HEK293 (cell line): Measurements from ENCODE around the gene TMEM150C.

Source experiments
- GLI4 ChIP-seq: fragments of 450-650 bp; formaldehyde crosslinking; IDR thresholded peaks from 2 replicates; pipeline ENCODE4 v1.5.1; 2016; ENCODE audit warnings: missing biosample characterization, missing genetic modification characterization
- HOXD13 ChIP-seq: sonication (generic); formaldehyde crosslinking; IDR thresholded peaks from 2 replicates; pipeline ENCODE4 v1.8.0; 2022; ENCODE audit warnings: missing genetic modification reagents, borderline replicate concordance
- IKZF3 ChIP-seq: fragments of 450-650 bp; IDR thresholded peaks from 2 replicates; pipeline ENCODE4 v1.5.0; 2018; ENCODE audit warnings: missing biosample characterization, mild to moderate bottlenecking, missing genetic modification characterization, moderate library complexity
- KLF1 ChIP-seq: fragments of 450-650 bp; formaldehyde crosslinking; IDR thresholded peaks from 2 replicates; pipeline ENCODE4 v1.5.1; 2016; ENCODE audit warnings: missing biosample characterization, missing genetic modification characterization
- KLF9 ChIP-seq: fragments of 450-650 bp; formaldehyde crosslinking; IDR thresholded peaks from 2 replicates; pipeline ENCODE4 v1.5.1; 2016; ENCODE audit warnings: missing biosample characterization, missing genetic modification characterization, low read depth
- PRDM1 ChIP-seq: fragments of 450-650 bp; formaldehyde crosslinking; IDR thresholded peaks from 2 replicates; pipeline ENCODE4; 2016; ENCODE audit warnings: missing biosample characterization, missing genetic modification characterization
- SCRT1 ChIP-seq: fragments of 450-650 bp; formaldehyde crosslinking; IDR thresholded peaks from 2 replicates; pipeline ENCODE4 v1.5.1; 2016; ENCODE audit warnings: missing biosample characterization, missing genetic modification characterization, borderline replicate concordance
- SP7 ChIP-seq: fragments of 450-650 bp; formaldehyde crosslinking; IDR thresholded peaks from 2 replicates; pipeline ENCODE4 v1.5.1; 2016; ENCODE audit warnings: missing biosample characterization, missing genetic modification characterization
- ZBTB1 ChIP-seq: fragments of 450-650 bp; formaldehyde crosslinking; IDR thresholded peaks from 2 replicates; pipeline ENCODE4 v1.5.1; 2016; ENCODE audit warnings: missing biosample characterization, missing genetic modification characterization
- ZNF140 ChIP-seq: fragments of 450-650 bp; formaldehyde crosslinking; IDR thresholded peaks from 2 replicates; pipeline ENCODE4 v1.5.1; 2016; ENCODE audit warnings: missing biosample characterization, missing genetic modification characterization
- ZNF239 ChIP-seq: fragments of 450-650 bp; formaldehyde crosslinking; IDR thresholded peaks from 2 replicates; pipeline ENCODE4 v1.5.1; 2016; ENCODE audit warnings: missing biosample characterization, missing genetic modification characterization
- ZNF248 ChIP-seq: fragments of 450-650 bp; formaldehyde crosslinking; IDR thresholded peaks from 2 replicates; pipeline ENCODE4 v1.5.1; 2017; ENCODE audit warnings: missing biosample characterization, missing genetic modification characterization
- ZNF324 ChIP-seq: fragments of 450-650 bp; formaldehyde crosslinking; IDR thresholded peaks from 2 replicates; pipeline ENCODE4 v1.5.1; 2016; ENCODE audit warnings: missing biosample characterization, missing genetic modification characterization
- ZNF350 ChIP-seq: fragments of 450-650 bp; formaldehyde crosslinking; IDR thresholded peaks from 2 replicates; pipeline ENCODE4 v1.5.0; 2017; ENCODE audit warnings: missing biosample characterization, mild to moderate bottlenecking, missing genetic modification characterization
- ZNF362 ChIP-seq: fragments of 450-650 bp; formaldehyde crosslinking; IDR thresholded peaks from 2 replicates; pipeline ENCODE4 v1.5.1; 2016; ENCODE audit warnings: missing biosample characterization, missing genetic modification characterization
- ZNF449 ChIP-seq: fragments of 450-650 bp; formaldehyde crosslinking; IDR thresholded peaks from 2 replicates; pipeline ENCODE4 v1.5.1; 2017; ENCODE audit warnings: missing biosample characterization, mild to moderate bottlenecking, missing genetic modification characterization, moderate library complexity
- ZNF513 ChIP-seq: fragments of 450-650 bp; IDR thresholded peaks from 2 replicates; pipeline ENCODE4 v1.5.1; 2018; ENCODE audit warnings: missing biosample characterization, missing genetic modification characterization
- ZNF514 ChIP-seq: fragments of 450-650 bp; formaldehyde crosslinking; IDR thresholded peaks from 2 replicates; pipeline ENCODE4 v1.5.1; 2016; ENCODE audit warnings: missing biosample characterization, missing genetic modification characterization
- ZNF518A ChIP-seq: fragments of 450-650 bp; formaldehyde crosslinking; conservative IDR thresholded peaks from 2 replicates; pipeline ENCODE4 v1.5.1; 2016; ENCODE audit warnings: low read depth, missing biosample characterization, missing genetic modification characterization
- ZNF544 ChIP-seq: fragments of 450-650 bp; formaldehyde crosslinking; IDR thresholded peaks from 2 replicates; pipeline ENCODE4 v1.5.0; 2017; ENCODE audit warnings: missing biosample characterization, missing genetic modification characterization
- ZNF558 ChIP-seq: fragments of 450-650 bp; formaldehyde crosslinking; IDR thresholded peaks from 2 replicates; pipeline ENCODE4 v1.5.1; 2016; ENCODE audit warnings: missing biosample characterization, missing genetic modification characterization
- ZNF571 ChIP-seq: fragments of 450-650 bp; formaldehyde crosslinking; IDR thresholded peaks from 2 replicates; pipeline ENCODE4 v1.5.0; 2017; ENCODE audit warnings: missing biosample characterization, missing genetic modification characterization
- ZNF596 ChIP-seq: fragments of 450-650 bp; IDR thresholded peaks from 2 replicates; pipeline ENCODE4 v1.5.0; 2018; ENCODE audit warnings: missing biosample characterization, mild to moderate bottlenecking, missing genetic modification characterization, moderate library complexity
- ZNF660 ChIP-seq: fragments of 450-650 bp; IDR thresholded peaks from 2 replicates; pipeline ENCODE4 v1.5.1; 2018; ENCODE audit warnings: missing biosample characterization, mild to moderate bottlenecking, missing genetic modification characterization
- ZNF677 ChIP-seq: fragments of 450-650 bp; IDR thresholded peaks from 2 replicates; pipeline ENCODE4 v1.5.0; 2018; ENCODE audit warnings: missing biosample characterization, mild to moderate bottlenecking, missing genetic modification characterization, moderate library complexity
- ZNF704 ChIP-seq: fragments of 450-650 bp; formaldehyde crosslinking; IDR thresholded peaks from 2 replicates; pipeline ENCODE4 v1.5.1; 2016; ENCODE audit warnings: missing biosample characterization, missing genetic modification characterization
- ZNF777 ChIP-seq: fragments of 450-650 bp; formaldehyde crosslinking; IDR thresholded peaks from 2 replicates; pipeline ENCODE4 v1.5.1; 2017; ENCODE audit warnings: missing biosample characterization, missing genetic modification characterization, borderline replicate concordance
- ZNF830 ChIP-seq: fragments of 450-650 bp; IDR thresholded peaks from 2 replicates; pipeline ENCODE4 v1.5.0; 2018; ENCODE audit warnings: missing biosample characterization, missing genetic modification characterization, low read depth, mild to moderate bottlenecking, moderate library complexity
- ZSCAN18 ChIP-seq: fragments of 450-650 bp; formaldehyde crosslinking; IDR thresholded peaks from 2 replicates; pipeline ENCODE4 v1.5.1; 2016; ENCODE audit warnings: missing biosample characterization, missing genetic modification characterization

Gene TMEM150C

GRCh38 chr4:82500435-82501153 is 61.2 kb downstream of the TMEM150C start (continued):
- TF ChIP-seq ZNF518A (tag by site-specific recombination) (no peak), ZNF704 (no peak), ZNF596 (no peak), ZNF660 (no peak), ZNF248 (tag by site-specific recombination) (no peak), KLF1 (tag by site-specific recombination) (no peak), ZNF449 (tag by site-specific recombination) (no peak), ZNF777 (no peak), ZNF239 (tag by site-specific recombination) (no peak), ZNF324 (tag by site-specific recombination) (no peak), ZSCAN18 (tag by site-specific recombination) (no peak), KLF9 (tag by site-specific recombination) (no peak), ZNF362 (no peak), ZNF558 (no peak), SCRT1 (tag by site-specific recombination) (no peak), ZNF571 (tag by site-specific recombination) (no peak), ZBTB1 (tag by site-specific recombination) (no peak), ZNF514 (tag by site-specific recombination) (no peak), HOXD13 (CRISPR knock-in tag) (no peak), ZNF140 (tag by site-specific recombination) (no peak), ZNF677 (no peak), GLI4 (tag by site-specific recombination) (no peak), SP7 (tag by site-specific recombination) (peak; percentile 45; the same call in 1 of the 2 replicates), ZNF513 (tag by site-specific recombination) (no peak), PRDM1 (tag by site-specific recombination) (no peak), ZNF830 (no peak), ZNF544 (tag by site-specific recombination) (no peak), IKZF3 (tag by site-specific recombination) (peak; percentile 64; the same call in 1 of the 2 replicates), ZNF350 (tag by site-specific recombination) (no peak)
